ENCODE measurements around the gene RAP1GAP2.

Gene RAP1GAP2

DNA sequence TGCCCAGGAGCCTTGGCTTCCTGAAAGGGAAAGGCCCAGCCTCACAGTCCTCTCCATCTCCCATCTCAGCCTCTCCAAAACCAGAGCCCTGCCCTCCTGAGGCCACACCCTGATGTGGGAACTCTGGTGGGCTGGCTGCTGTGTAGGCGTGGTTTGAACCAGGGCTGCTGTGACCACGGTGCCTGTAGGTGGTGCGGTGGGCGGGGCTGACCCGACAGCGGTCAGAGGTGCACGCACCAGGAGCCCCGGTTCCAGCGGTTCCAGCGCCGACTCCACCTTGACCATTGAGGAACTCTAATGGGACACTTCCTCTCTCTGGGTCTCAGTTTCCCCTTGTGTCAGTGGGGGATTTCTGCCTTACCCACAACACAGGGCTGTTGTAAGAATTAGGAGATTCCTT lies 2.4 kb downstream of the RAP1GAP2 start:
- Mint-ChIP-seq H3K4me1 (ENCODE audit: low read depth) (peaks cover 46% of the 10 kb centered on the region), H3K27me3 (peaks cover 5% of the 10 kb centered on the region), H3K36me3 (peaks cover 10% of the 10 kb centered on the region), H3K27ac (no peak overlapping the region), H3K4me3 (no peak overlapping the region), H3K9me3 (ENCODE audit: low read depth) (no peaks in the 10 kb centered on the region)

DNA sequence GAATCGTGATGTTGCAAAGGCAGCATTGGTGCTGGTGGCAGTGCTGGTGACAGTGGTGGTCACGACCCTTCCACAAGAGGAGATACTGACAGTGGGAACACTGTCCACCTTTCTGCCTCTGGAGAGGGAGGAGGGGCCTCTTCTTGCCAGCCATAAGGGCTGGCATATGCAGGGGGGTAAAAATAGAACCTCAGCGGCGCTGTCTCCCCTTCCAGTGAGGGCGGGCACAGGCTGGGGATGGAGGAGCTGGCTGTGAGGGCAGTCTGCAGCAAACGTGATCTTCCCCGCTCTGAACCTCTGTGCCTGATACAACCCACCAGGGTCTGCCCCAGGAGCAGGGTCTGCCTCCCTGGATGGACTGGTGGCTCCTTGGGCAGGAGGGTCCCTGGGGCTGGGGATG lies 3.4 kb downstream of the RAP1GAP2 start:
- Mint-ChIP-seq H3K4me1 (ENCODE audit: low read depth) (peaks cover 38% of the 10 kb centered on the region), H3K36me3 (peaks cover 10% of the 10 kb centered on the region), H3K27me3 (peaks cover 3% of the 10 kb centered on the region), H3K27ac (no peak overlapping the region), H3K9me3 (ENCODE audit: low read depth) (no peaks in the 10 kb centered on the region), H3K4me3 (no peak overlapping the region)

DNA sequence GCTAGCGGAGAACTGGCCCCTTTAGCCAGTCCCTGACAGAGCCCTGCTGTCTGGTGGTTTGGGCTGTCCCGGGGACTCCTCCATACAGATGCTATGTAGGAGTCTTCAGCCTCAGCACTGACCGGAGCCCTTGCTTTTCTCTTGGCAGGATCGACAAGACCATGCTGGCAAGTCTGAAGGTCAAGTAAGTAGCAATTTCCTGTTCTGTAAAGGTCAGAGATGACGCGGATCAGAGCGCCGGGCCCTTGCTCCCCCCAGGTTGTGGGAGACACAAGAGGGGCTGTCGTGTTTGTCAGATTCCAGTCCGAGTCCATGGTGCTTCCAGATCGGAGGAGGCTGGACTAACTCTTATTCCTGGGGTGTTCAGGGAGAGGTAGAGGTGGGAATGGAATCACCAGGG lies 4.1 kb downstream of the RAP1GAP2 start:
- H3K27ac Mint-ChIP-seq: no peak overlapping the region
- H3K9me3 Mint-ChIP-seq (ENCODE audit: low read depth): no peaks in the 10 kb centered on the region
- H3K36me3 Mint-ChIP-seq: peaks cover 10% of the 10 kb centered on the region
- H3K27me3 Mint-ChIP-seq: no peaks in the 10 kb centered on the region
- peaks cover 35% of the 10 kb centered on the region for H3K4me1 Mint-ChIP-seq (ENCODE audit: low read depth)
- H3K4me3 Mint-ChIP-seq: no peak overlapping the region

DNA sequence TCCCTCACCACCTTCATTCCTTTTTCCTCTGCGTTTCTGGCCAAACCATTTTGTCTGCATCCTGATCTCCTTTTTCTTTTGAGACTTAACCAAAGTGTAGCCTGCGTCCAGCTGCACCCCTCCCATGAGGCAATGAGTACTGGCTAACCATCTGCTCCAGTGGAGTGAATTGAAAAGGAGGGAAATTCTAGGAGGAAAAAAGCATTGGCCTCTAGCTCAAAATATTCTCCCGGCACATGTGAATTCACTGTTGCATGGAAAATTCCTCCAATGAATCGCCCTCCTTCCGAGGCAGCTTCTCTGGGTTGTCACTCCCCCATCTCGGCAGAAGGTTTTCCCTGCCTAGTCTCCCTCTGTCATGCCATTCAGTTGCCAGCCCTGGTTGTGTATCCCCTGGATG lies 5.6 kb downstream of the RAP1GAP2 start:
- peaks cover 20% of the 10 kb centered on the region for H3K4me1 Mint-ChIP-seq (ENCODE audit: low read depth)
- H3K4me3 Mint-ChIP-seq: no peak overlapping the region
- H3K9me3 Mint-ChIP-seq (ENCODE audit: low read depth): no peaks in the 10 kb centered on the region
- H3K36me3 Mint-ChIP-seq: peaks cover 10% of the 10 kb centered on the region
- H3K27me3 Mint-ChIP-seq: no peaks in the 10 kb centered on the region
- no peak overlapping the region for H3K27ac Mint-ChIP-seq

DNA sequence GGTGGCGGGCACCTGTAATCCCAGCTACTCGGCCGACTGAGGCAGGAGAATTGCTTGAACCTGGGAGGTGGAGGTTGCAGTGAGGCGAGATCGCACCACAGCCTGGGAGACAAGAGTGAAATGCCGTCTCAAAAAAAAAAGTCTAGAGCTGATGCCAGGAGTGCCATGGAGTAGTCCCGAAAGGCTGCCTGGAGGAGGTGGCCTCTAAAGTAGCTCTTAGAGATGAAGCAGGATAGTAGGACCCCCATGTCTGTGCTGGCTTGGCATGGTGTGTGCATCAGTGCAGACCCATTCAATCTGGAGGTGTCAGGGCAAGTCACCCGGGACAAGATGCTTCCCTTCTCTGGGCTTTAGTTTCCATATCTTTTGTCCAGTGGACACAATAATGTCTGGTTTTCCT lies 6.3 kb downstream of the RAP1GAP2 start:
- Mint-ChIP-seq H3K27me3 (no peaks in the 10 kb centered on the region), H3K4me3 (no peak overlapping the region), H3K27ac (no peak overlapping the region), H3K9me3 (ENCODE audit: low read depth) (no peaks in the 10 kb centered on the region), H3K4me1 (ENCODE audit: low read depth) (peaks cover 17% of the 10 kb centered on the region), H3K36me3 (peaks cover 10% of the 10 kb centered on the region)

DNA sequence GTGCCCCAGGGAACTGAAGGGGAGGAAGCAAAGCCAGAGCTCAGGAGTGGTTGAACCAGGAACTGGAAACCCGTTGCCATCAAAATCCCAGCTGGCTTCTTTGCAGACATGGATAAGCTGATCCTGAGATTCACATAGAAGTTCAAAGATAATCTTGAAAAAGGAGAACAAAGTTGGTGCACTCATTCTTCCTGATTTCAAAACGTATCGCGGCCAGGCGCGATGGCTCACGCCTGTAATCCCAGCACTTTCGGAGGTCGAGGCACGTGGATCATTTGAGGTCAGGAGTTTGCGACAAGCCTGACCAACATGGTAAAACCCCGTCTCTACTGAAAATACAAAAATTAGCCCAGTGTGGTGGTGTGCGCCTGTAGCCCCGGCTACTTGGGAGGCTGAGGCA lies 7.1 kb downstream of the RAP1GAP2 start:
- no peaks in the 10 kb centered on the region for H3K27me3 Mint-ChIP-seq
- no peak overlapping the region for H3K27ac Mint-ChIP-seq
- H3K4me1 Mint-ChIP-seq (ENCODE audit: low read depth): peaks cover 11% of the 10 kb centered on the region
- H3K4me3 Mint-ChIP-seq: no peak overlapping the region
- no peaks in the 10 kb centered on the region for H3K9me3 Mint-ChIP-seq (ENCODE audit: low read depth)
- H3K36me3 Mint-ChIP-seq: peaks cover 10% of the 10 kb centered on the region

DNA sequence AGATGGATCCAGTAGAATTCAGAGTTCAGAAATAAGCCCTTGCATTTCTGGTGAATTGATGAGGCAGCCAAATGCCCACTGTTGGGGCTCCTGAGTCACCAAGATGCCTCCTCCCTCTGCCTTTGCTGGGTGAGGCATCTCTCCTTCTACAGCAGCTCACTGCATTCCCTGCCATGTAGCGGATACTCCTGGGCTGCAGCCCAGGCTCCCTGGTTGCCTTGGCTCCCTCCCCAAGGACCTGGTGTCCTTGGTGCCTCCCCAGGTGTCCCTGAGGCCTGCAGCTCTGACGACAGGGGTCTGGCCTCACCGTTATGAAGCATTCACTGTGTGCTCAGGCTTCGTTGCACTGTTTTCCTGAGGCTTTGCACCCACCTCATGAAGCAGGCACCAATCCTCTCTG lies 7.7 kb downstream of the RAP1GAP2 start:
- no peaks in the 10 kb centered on the region for H3K27me3 Mint-ChIP-seq
- peaks cover 10% of the 10 kb centered on the region for H3K4me1 Mint-ChIP-seq (ENCODE audit: low read depth)
- H3K27ac Mint-ChIP-seq: no peak overlapping the region
- no peaks in the 10 kb centered on the region for H3K9me3 Mint-ChIP-seq (ENCODE audit: low read depth)
- H3K4me3 Mint-ChIP-seq: no peak overlapping the region
- peaks cover 10% of the 10 kb centered on the region for H3K36me3 Mint-ChIP-seq

DNA sequence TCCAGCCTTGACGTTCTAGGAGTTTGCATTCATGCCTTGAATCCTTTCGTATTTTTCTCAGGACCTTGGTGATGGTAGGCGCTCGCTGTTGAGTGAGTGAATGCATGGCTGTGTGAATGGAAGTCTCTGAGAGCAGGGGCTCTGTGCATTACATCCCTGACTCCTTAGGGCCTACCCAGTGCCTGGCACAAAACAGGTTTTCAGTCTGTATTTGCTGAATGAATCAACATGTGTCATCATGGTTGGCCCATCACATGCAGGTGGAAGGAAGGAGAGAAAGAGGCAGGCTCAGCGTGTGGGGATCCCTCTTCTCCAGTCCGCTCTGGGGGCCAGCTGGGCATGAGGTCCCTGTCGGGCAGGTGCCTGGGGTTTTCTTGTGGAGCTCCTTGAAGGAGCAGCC lies 8.7 kb downstream of the RAP1GAP2 start:
- Mint-ChIP-seq H3K36me3 (peaks cover 10% of the 10 kb centered on the region), H3K4me3 (no peak overlapping the region)

DNA sequence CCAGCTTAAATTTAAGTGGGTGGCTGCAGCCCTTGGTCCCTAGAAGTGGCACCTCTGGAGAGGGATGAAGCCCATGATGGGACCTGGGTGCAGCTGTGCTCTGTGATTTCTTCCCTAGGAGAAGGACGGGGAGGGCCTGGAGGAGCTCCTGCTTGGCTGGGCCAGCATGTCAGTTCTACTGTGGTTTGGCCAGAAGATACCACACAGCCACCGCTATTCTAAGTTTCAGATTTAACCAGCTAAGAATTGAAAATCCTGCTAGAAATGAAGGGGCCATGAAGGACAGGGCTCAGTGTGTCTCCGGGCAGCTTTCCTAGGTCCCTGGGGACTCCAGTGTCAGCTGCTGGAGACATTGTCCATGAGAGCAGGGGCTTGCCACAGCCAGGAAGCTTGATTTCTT lies 9.7 kb downstream of the RAP1GAP2 start:
- peaks cover 6% of the 10 kb centered on the region for H3K36me3 Mint-ChIP-seq
- no peak overlapping the region for H3K27ac Mint-ChIP-seq
- H3K4me3 Mint-ChIP-seq: no peak overlapping the region
- no peaks in the 10 kb centered on the region for H3K27me3 Mint-ChIP-seq
- peaks cover 5% of the 10 kb centered on the region for H3K4me1 Mint-ChIP-seq (ENCODE audit: low read depth)
- H3K9me3 Mint-ChIP-seq (ENCODE audit: low read depth): no peaks in the 10 kb centered on the region

More for the DNA sequence above, 8.7 kb downstream of the RAP1GAP2 start:
- H3K27me3 Mint-ChIP-seq: no peaks in the 10 kb centered on the region
- peaks cover 6% of the 10 kb centered on the region for H3K4me1 Mint-ChIP-seq (ENCODE audit: low read depth)
- no peaks in the 10 kb centered on the region for H3K9me3 Mint-ChIP-seq (ENCODE audit: low read depth)
- H3K27ac Mint-ChIP-seq: no peak overlapping the region

DNA sequence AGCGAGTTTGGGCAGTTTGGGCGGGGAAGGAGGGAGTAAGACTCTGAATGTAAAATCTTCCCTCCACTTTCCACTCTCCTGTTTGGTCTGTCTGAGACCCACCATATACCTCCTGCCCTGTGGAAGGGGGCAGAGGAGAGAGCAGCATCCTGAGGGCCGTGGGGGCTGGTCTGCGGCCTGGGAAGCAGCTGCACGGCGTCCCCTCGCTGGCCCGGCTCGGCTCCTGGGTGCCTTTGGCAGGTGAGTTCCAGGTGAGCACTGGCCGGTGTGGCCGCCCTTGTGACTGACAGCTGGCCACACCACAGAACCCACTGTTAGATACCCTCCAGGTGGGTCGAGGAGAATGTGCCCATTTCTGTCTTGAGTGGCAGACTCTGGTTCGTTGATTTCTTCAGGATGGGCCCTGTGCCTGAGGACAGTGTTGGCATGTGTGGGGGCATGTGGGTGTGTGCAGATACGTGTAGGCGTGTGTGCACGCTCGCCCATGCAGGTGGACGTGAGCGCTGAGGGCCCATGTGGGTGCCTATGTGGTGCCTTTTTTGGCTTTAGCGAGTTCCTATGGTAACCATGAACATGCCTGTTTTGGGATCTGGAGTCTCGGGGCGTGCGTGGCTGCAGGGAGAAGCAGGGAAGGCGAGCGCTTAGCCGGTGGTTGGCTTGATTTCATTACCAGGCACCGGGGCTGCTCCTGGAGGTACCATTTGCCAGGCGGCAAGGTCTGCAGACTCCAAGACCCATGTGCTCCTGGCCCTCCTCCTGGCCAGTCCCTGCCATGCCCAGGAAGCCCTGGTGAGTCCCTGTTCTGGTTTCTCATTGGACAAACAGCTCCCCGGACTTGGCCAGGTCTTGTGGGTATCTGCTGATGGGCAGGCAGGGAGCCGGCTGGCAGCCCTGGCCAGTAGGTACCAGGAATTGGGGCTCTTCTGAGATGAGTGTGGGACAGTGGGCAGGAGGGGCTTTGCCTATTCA lies 12.4 kb downstream of the RAP1GAP2 start:
- Mint-ChIP-seq H3K27me3 (no peaks in the 10 kb centered on the region), H3K36me3 (no peaks in the 10 kb centered on the region), H3K4me1 (ENCODE audit: low read depth) (peaks cover 7% of the 10 kb centered on the region), H3K9me3 (ENCODE audit: low read depth) (no peaks in the 10 kb centered on the region), H3K27ac (no peak overlapping the region), H3K4me3 (no peak overlapping the region)

DNA sequence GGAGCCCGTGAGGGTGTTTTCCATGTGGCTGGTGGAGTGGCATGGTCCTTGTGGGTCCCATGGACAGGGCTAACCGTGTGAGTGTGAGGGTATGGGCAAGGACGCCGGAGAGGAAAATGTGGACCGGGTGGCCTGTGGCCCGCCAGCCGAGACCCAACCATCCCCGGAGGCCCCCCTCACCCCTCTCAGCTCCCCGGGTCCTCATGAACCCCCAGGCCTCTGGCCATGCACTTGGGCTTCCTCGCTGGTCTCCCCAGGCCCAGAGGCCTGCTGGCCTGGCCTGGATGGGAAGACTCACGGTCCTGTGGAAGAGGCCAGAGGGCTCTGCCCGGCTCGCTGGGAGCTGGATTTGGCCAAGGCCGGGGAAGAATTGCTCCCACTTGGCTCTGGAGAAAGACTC lies 13.1 kb downstream of the RAP1GAP2 start:
- Mint-ChIP-seq H3K9me3 (ENCODE audit: low read depth) (no peaks in the 10 kb centered on the region), H3K36me3 (no peaks in the 10 kb centered on the region), H3K4me1 (ENCODE audit: low read depth) (peaks cover 12% of the 10 kb centered on the region), H3K27ac (no peak overlapping the region), H3K4me3 (no peak overlapping the region), H3K27me3 (no peaks in the 10 kb centered on the region)

DNA sequence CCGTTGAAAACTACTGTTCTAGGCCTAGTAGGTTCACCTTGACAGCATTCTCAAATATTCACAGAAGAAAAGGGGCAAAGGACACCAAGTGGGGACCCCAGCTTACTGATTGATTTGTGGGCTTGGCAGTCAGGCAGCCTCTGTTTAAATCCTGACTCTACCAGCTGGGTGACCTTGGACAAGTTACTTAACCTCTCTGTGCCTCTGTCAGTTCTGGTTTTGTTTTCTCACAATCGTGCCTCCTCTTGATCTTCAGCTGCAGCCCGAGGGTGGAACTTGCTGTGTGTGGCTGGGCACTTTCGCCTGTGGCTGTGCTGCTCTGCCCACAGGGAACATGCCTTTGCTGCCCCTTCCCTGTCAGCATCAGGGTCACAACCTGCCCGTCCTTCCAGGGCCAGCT lies 17.8 kb downstream of the RAP1GAP2 start:
- Mint-ChIP-seq H3K27me3 (no peaks in the 10 kb centered on the region), H3K9me3 (ENCODE audit: low read depth) (no peaks in the 10 kb centered on the region), H3K27ac (no peak overlapping the region), H3K4me3 (peak overlapping the region; percentile 23), H3K4me1 (ENCODE audit: low read depth) (peaks cover 25% of the 10 kb centered on the region), H3K36me3 (no peaks in the 10 kb centered on the region)

DNA sequence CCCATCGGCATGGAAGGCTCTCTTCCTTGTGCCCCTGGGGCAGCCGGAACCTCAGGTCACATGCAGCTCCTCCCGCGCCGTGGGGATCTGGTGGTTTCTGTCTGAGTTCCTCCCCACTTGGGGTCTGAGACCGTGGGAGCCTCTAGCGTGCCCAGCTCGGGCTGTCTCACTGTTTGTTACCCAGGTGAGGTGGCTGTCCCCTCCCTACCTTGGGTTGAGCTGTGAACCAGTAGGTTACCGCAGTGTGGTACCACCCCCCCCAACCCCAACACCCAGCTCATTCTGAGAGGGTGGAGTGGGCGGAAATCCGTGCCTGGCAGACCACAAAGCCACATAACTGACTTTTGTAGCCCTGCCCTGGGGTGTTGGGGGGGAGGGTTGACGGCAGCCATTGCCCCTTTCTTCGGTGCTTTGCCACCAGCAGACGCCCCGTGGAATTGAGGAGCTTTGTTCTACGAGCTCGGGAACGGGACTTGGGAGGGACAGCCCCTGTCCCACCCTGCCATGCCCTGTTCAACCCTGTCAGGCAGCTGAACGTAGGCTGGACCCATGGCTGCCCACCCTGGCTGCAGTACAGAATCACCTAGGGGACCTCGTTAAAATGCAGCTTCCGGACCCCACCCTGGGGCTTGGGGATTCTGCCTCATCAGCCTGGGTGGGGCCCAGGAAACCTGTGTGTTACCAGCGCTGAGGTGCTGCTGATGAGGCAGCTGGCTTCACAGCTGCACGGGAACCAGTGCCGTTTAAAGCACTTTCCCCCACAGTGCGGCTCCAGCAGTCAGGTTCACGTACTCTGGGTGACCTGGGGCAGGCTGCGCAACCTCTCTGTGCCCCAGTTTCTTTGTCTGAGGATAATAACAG lies 18.5 kb downstream of the RAP1GAP2 start:
- Mint-ChIP-seq H3K27ac (no peak overlapping the region), H3K9me3 (ENCODE audit: low read depth) (no peaks in the 10 kb centered on the region), H3K4me1 (ENCODE audit: low read depth) (peaks cover 25% of the 10 kb centered on the region), H3K36me3 (no peaks in the 10 kb centered on the region), H3K4me3 (peak overlapping the region; percentile 23), H3K27me3 (no peaks in the 10 kb centered on the region)

DNA sequence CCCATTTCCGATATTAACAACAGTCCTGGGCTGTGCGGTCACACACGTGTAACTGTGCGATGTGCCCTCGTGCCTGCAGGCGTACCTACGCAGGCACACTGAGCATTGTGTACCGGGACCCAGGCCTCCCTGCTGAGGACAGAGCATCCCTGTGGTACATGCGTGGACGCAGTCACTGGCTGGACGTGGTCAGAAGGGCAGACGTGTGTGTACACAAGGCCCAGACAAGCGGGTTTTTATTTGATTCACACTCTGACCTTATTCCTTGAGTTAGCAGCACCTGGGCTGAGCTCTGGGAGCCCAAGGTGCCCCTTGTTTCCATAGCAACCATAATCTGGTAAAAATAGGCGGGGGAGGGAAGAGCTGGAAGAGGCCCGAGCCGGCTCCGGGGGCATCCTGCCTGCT lies 19.5 kb downstream of the RAP1GAP2 start:
- Mint-ChIP-seq H3K36me3 (no peaks in the 10 kb centered on the region), H3K9me3 (ENCODE audit: low read depth) (no peaks in the 10 kb centered on the region), H3K27me3 (no peaks in the 10 kb centered on the region), H3K4me3 (no peak overlapping the region), H3K27ac (no peak overlapping the region), H3K4me1 (ENCODE audit: low read depth) (peaks cover 25% of the 10 kb centered on the region)

DNA sequence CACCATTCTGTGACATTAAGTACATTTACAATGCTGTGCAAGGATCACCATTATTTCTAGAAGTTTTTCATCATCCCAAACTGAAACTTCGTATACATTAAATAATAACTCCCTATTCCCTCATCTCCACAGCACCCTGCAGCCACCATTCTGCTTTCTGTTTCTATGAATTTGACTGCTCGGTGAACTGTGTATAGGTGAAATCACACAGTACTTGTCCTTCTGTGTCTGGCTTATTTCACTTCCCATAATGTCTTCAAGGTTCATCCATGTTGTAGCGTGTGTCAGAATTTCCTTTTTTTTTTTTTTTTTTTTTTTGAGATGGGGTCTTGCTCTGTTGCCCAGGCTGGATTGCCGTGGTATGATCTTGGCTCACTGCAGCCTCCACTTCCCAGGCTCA lies 20.4 kb downstream of the RAP1GAP2 start:
- Mint-ChIP-seq H3K4me3 (no peak overlapping the region), H3K27me3 (no peaks in the 10 kb centered on the region), H3K4me1 (ENCODE audit: low read depth) (peaks cover 25% of the 10 kb centered on the region), H3K36me3 (no peaks in the 10 kb centered on the region), H3K27ac (no peak overlapping the region), H3K9me3 (ENCODE audit: low read depth) (no peaks in the 10 kb centered on the region)

Data from activated naive CD8-positive, alpha-beta T cell (primary cell).